ENCODE measurements around the gene SLC49A3. TPM values are rescaled to one million over a fixed set of nuclear protein-coding genes. Genes with fewer than 3 reads are reported as not detected.

SLC49A3 gene
- total and polyA plus RNA-seq, 10 donors = 5.6 to 28.8 (median 17.0) TPM

DNA sequence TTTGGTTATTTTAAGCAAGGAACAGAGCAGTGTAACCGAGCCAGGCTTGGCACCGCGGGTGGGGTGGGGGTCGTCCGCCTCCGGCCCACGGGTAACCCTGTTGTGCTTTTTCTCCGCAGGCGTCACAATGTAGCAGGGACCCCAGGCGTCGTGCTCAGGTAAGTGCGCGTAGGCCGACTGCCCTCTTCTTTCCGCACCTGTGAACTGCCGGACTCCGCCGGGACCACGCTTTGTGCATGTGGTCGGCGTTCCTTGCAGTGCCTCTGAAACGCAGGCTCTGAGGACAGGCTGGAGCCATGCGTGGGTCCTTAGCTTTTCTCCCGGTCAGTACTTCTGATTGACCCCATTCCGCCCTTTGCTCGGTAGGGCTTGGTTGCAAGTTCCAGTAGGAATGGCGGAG is 41.6 kb upstream of the SLC49A3 start:
- H3K4me1 ChIP-seq = peaks cover 0 to 30% (median 11%) of the 10 kb centered on the region in 6 donors
- no peak overlapping the region for H3K27ac ChIP-seq
- no peaks in the 10 kb centered on the region for H3K27me3 ChIP-seq (replicated peaks in 1 of 7)
- H3K4me3 ChIP-seq = no peak overlapping the region
- DNase-seq = no peak
- intact Hi-C loops (cut with DNase I; ENCODE audit: low total_unique reads) = no loop called here
- whole genome bisulfite sequencing, 5 donors = 97 to 98% (median 97%) methylated on average over 22 to 27 of the region's 27 CpGs
- no peaks in the 10 kb centered on the region for H3K9me3 ChIP-seq
- no peak for TF ChIP-seq POLR2AphosphoS5 (IDR thresholded peaks at IDR 0.05)
- TF ChIP-seq CTCF (IDR thresholded peaks at IDR 0.05 in 8 of 11, conservative IDR thresholded peaks at IDR 0.05 in 3 of 11) = no peak
- no peak for TF ChIP-seq POLR2A (IDR thresholded peaks at IDR 0.05)
- peaks cover 0 to 68% (median 46%) of the 10 kb centered on the region in 6 donors for H3K36me3 ChIP-seq

- Histone ChIP-seq H3K27ac (no peak overlapping the region), H3K27me3 (replicated peaks in 1 of 7) (no peaks in the 10 kb centered on the region), H3K4me1 (peaks cover 0 to 37% (median 12%) of the 10 kb centered on the region in 6 donors), H3K36me3 (peaks cover 0 to 59% (median 38%) of the 10 kb centered on the region in 6 donors), H3K9me3 (no peaks in the 10 kb centered on the region), H3K4me3 (no peak overlapping the region)
- TF ChIP-seq POLR2AphosphoS5 (IDR thresholded peaks at IDR 0.05) = peak in 1 of 3 donors; percentile 40
- no peak for TF ChIP-seq CTCF (IDR thresholded peaks at IDR 0.05 in 8 of 11, conservative IDR thresholded peaks at IDR 0.05 in 3 of 11)
- intact Hi-C loops (cut with DNase I; ENCODE audit: low total_unique reads) = no loop called here
- 83 to 91% (median 89%) methylated on average over 11 to 20 of the region's 20 CpGs for WGBS, 5 donors
- no peak for DNase-seq
These were observed 40.7 kb upstream of the SLC49A3 start for GRCh38 chr4:729336-730315.

DNA sequence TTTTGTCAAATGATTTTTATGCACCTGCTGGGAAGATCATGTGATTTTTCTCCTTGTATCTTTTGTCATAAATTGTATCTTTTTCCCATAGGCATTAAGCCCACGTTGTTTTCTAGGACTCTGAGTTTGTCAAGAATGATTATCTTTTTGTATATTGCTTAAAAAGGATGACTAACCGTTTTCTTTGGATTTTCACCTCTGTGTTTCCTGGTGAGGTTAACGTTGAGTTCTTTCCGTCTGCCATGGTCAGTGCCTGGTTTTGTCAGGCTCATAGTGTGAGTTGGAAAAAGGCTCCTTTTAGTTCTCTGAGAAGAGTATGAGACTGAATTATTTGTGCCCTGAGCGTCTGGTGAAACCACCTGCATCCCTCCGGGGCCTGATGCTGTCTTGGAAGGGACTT is 38.6 kb upstream of the SLC49A3 start:
- TF ChIP-seq CTCF (IDR thresholded peaks at IDR 0.05 in 8 of 11, conservative IDR thresholded peaks at IDR 0.05 in 3 of 11) (no peak), POLR2AphosphoS5 (IDR thresholded peaks at IDR 0.05) (no peak), POLR2A (IDR thresholded peaks at IDR 0.05) (no peak)
- Histone ChIP-seq H3K36me3 (peaks cover 0 to 56% (median 19%) of the 10 kb centered on the region in 6 donors), H3K4me3 (no peak overlapping the region), H3K9me3 (no peaks in the 10 kb centered on the region), H3K27me3 (replicated peaks in 1 of 7) (no peaks in the 10 kb centered on the region), H3K27ac (no peak overlapping the region), H3K4me1 (peaks cover 0 to 51% (median 14%) of the 10 kb centered on the region in 6 donors)
- 64 to 89% (median 75%) methylated on average over 6 of the region's 6 CpGs for WGBS, 5 donors
- intact Hi-C loops (cut with DNase I; ENCODE audit: low total_unique reads) = no loop called here
- DNase-seq = no peak

DNA sequence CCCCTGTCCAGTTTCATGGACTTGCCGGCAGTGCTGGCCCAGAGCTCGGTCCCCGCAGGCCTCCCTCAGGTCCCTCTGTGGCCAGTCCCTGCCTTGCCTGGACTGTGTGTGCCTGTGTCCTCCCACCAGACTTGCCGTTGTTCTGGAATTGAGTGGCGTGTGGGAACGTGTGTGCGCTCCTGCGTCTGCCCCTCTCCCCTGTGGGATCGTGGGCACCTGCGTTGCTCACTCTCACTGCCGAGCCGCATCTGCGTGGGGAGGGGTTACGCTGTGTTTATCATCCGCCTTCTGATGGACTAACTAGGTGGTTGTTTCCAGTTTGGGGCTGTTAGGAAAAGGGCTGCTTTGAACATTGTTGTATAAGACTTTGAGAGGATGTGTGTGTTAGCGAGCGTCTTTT is 37.9 kb upstream of the SLC49A3 start:
- peaks cover 0 to 57% (median 16%) of the 10 kb centered on the region in 6 donors for H3K4me1 ChIP-seq
- peaks cover 0 to 57% (median 16%) of the 10 kb centered on the region in 6 donors for H3K36me3 ChIP-seq
- peak overlapping the region in 3 of 8 donors; percentile 5 to 28 (median 18) for H3K27ac ChIP-seq
- WGBS, 5 donors = 54 to 88% (median 74%) methylated on average over 17 of the region's 17 CpGs
- TF ChIP-seq POLR2AphosphoS5 (IDR thresholded peaks at IDR 0.05) (no peak), CTCF (IDR thresholded peaks at IDR 0.05 in 8 of 11, conservative IDR thresholded peaks at IDR 0.05 in 3 of 11) (no peak), POLR2A (IDR thresholded peaks at IDR 0.05) (no peak)
- intact Hi-C loops (cut with DNase I; ENCODE audit: low total_unique reads) = no loop called here
- H3K9me3 ChIP-seq = no peaks in the 10 kb centered on the region
- no peaks in the 10 kb centered on the region for H3K27me3 ChIP-seq (replicated peaks in 1 of 7)
- no peak overlapping the region for H3K4me3 ChIP-seq
- DNase-seq = no peak
